Spleen (tissue), 7 donors: Measurements from ENCODE around the gene LRRIQ3.

Experiments
- CTCF ChIP-seq, 11 experiments: fragments of 200-600 bp in 7 of 11; fragments of 450-650 bp in 4 of 11; sonication (generic) in 4 of 11; IDR thresholded peaks in 8 of 11; conservative IDR thresholded peaks in 3 of 11; 1 replicate in 7 of 11; 2 replicates in 4 of 11; pipeline versions ENCODE4 v1.4.0 to v1.8.0; 2016 to 2021; ENCODE audit warnings: antibody characterized with exemption in 11 of 11, inconsistent platforms in 4 of 11, mild to moderate bottlenecking in 1 of 11
- POLR2A ChIP-seq, 3 donors: fragments of 450-650 bp; IDR thresholded peaks; one replicate each; pipeline ENCODE4 v1.5.1; 2017; ENCODE audit warnings: antibody characterized with exemption in 3 of 3, mild to moderate bottlenecking in 1 of 3
- POLR2AphosphoS5 ChIP-seq, 3 donors: sonication (generic); formaldehyde crosslinking; IDR thresholded peaks; one replicate each; pipeline ENCODE4 v1.5.1; 2017; ENCODE audit warnings: antibody characterized with exemption in 3 of 3
- donor health status: DM: no; HTN: no; CAD: no; lungs with moderate emphysema.
- donor health status: DM: no; HTN: no; CAD: no.
- donor health status: DM: no; HTN: no; CAD: no.

- no peak for TF ChIP-seq CTCF (IDR thresholded peaks at IDR 0.05 in 8 of 11, conservative IDR thresholded peaks at IDR 0.05 in 3 of 11)
- no peak for TF ChIP-seq POLR2A (IDR thresholded peaks at IDR 0.05)
- no peak for TF ChIP-seq POLR2AphosphoS5 (IDR thresholded peaks at IDR 0.05)
Observed at GRCh38 chr1:74050386-74050785, 147.6 kb downstream of the LRRIQ3 start.
